GM12873 (cell line): ENCODE results near the gene KCNH8.

Experiments used
- TF ChIP-seq, protein P1 (sequence below): IDR thresholded peaks from 2 replicates; pipeline ENCODE4 v1.5.1; 2012; ENCODE audit warnings: low read depth, mild to moderate bottlenecking, moderate library complexity, low read length, control low read depth; ENCODE audit not compliant: insufficient read depth; ENCODE audit errors: missing control alignments

KCNH8 gene

DNA sequence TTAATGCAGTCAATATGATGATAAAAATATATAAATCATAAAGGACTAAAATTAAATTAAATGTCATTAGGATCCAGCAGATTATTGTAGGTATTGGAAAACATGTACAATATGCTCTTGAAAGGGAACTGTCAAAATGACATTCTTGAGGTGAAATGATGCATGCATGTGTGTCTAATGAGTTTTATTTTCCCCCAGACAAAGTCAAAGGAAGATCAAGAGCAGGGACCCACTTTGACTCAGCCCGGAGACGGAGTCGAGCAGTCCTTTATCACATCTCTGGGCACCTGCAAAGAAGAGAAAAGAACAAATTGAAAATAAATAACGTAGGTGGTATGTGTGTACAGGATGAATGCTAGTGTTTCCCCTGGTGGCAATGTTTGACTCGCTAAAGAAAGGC, 194.1 kb downstream of the KCNH8 start:
- TF ChIP-seq, protein P1, sequence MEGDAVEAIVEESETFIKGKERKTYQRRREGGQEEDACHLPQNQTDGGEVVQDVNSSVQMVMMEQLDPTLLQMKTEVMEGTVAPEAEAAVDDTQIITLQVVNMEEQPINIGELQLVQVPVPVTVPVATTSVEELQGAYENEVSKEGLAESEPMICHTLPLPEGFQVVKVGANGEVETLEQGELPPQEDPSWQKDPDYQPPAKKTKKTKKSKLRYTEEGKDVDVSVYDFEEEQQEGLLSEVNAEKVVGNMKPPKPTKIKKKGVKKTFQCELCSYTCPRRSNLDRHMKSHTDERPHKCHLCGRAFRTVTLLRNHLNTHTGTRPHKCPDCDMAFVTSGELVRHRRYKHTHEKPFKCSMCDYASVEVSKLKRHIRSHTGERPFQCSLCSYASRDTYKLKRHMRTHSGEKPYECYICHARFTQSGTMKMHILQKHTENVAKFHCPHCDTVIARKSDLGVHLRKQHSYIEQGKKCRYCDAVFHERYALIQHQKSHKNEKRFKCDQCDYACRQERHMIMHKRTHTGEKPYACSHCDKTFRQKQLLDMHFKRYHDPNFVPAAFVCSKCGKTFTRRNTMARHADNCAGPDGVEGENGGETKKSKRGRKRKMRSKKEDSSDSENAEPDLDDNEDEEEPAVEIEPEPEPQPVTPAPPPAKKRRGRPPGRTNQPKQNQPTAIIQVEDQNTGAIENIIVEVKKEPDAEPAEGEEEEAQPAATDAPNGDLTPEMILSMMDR, result no peak

DNA sequence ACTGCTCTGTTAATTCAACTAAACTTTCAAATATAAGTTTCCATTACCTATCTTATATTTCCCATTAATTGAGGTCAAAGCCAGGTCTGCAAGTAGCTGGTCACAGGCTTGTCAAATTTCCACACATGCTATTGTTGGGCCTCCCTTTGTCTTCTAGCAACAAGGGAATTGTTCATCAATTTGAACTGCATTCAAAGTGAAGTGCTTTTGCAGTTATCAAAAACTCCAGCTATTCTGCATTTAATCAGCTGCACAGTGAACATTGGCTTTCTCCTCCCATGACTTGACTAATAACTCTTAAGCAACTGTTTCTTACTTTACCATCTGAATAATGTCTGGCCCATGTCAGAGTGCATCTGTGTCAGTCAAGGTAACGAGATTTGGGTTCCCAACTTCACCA, 198.4 kb downstream of the KCNH8 start:
- TF ChIP-seq, protein P1, result no peak

DNA sequence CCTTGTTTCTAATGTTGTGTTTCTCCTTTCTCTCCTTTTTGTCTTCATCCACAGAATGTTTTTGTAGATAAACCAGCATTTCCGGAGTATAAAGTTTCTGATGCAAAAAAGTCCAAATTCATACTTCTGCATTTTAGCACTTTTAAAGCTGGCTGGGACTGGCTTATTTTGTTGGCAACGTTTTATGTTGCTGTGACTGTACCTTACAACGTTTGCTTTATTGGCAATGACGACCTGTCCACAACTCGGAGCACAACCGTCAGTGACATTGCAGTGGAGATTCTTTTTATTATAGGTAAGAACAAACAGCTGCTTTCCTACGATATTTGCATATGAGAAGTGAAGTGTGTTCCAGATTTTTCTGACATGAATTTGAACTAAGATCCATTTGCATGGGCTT, 199.4 kb downstream of the KCNH8 start:
- TF ChIP-seq, protein P1, result no peak

DNA sequence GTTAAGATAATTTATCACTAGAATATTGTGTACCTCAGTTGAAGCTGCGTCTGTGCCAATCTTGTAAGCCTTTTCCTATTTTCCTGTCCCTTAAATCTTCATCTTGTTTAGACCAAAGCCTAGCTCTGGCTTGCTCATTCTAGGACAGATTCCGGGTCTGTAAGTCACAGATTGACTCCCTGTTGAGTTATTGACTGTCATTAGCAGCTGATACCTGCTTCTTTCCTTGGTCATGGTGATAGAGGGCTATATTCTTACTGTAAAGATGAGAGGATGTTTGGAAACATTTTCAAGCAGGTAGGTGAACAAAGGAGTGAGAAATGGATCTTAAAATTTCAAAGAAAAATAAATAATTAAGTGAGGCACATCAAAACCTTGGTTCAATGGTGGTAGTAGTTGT, 200.2 kb downstream of the KCNH8 start:
- TF ChIP-seq, protein P1, result no peak

DNA sequence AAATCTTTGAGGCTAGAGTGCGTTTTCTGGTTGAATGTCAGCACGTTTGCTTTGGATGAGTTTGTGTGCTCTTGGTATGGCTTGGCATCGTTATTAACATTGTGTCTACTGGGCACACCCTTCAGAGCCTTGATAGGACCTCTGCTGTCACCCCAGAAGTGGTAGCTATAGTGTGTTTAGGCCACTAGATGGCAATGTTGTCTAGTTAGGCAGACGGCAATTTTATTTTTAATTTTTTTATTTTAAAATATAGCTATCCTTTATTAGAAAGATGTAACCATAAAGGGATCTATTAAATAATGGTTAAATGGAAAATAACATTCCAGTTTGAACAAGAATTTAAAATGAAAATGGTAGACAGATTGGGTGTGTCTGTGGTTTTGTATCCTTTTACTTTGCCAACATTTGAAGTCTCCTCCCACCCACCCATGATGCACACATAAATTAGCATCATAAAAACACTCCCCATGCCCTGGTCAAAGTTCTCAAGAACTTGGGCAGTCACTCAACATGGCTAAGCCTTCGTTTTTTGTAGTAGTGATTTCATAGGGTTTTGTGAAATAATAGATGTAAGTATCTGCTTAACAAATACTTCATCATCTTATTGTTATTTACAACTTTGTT, 200.7 kb downstream of the KCNH8 start:
- TF ChIP-seq, protein P1, result peak; percentile 65

DNA sequence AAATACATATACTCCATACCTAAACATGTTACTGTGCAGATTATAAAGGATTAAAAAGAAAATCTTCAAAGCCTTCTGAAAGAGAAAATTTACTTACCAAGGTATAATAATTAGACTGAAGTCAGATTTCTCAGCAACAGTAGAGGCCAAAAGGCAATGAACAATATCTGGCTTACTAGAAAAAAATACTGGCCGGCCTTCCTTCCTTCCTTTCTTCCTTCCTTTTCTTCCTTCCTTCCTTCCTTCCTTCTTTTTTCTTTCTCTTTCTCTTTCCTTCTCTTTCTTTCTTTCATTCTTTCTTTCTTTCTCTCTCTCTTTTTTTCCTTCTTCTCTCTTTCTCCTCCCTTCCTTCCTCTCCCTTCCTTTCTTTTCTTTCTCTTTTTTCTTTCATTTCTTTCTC, 209.6 kb downstream of the KCNH8 start:
- TF ChIP-seq, protein P1, result no peak

DNA sequence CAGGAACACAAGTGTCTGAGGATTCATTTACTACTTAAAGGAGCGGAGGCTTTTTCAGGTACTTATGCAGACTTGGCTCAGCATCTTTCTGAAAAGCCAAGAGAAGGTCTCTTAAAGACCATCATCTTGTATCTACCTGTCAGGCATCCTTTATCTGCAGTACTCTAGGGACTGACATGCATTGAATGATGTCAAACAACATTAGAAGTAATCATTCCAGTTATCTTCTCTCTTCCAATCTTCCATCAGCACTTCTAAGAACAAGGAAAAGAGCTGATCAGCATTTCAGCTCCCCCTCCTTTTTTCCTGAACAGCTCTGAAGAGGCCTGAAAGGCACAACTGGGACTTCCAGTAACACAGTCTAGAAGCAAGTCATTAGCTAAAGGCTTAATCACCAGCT, 214.8 kb downstream of the KCNH8 start:
- TF ChIP-seq, protein P1, result no peak
